Fibroblast of skin of left quadriceps (primary cell): ENCODE results near the gene MCTP2.
"Not testable (repeated sequence)": the region's sequence is repeated elsewhere in the genome, so short reads cannot be mapped to it uniquely, and the experiment has no call there.

ENCODE experiments used
- DNase-seq, 2 experiments: peaks; one replicate each; pipeline ENCODE4 v3.0.0-alpha.2; 2013; ENCODE audit warnings: low read depth in 2 of 2

Gene MCTP2

DNA sequence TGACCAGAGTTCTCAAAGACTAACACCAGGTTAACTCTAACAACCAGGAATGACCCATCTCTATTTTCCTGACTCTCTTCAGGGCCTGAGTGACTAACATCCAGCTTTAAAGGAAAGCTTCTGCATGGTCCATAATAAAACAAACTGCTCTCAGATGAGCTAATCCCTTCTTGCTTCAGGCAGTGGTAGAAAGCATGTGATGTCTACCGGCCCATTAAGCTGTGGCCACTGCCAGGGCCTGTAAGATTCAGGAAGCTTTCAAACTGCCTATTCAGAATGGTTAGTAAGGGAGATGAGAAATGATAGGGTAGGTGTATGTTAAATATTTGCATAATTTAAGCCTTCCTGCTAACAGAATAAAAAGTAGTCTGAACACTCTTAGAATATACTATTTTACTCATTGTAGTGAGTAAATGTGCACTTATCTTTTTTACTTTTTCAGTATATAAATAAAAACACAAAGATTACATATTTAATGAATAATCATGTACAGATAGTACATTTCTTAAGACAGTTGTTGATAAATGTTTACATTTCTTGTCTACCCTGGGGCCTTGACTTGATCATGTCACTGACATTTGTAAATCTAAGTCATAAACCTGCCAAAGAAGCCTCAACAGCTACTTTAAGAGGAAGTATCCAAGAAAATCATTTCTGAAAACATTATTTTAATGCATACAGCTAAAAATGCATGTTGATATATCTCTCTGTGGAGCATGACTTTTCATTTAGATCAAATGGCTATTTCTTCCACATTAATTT, 222.0 kb downstream of the MCTP2 start:
- DNase-seq: no peak

DNA sequence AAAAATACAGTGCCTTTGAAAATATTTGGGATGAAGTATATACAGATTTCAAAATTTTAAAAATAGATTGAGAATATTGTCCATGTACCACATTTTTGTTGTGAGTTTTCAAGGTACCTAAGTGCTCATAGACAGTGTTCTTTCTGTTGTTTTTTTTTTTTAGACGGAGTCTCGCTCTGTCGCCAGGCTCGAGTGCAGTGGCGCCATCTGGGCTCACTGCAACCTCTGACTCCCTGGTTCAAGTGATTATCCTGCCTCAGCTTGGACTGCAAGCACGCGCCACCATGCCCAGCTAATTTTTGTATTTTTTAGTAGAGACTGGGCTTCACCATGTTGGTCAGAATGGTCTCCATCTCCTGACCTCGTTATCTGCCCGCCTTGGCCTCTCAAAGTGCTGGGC, 223.9 kb downstream of the MCTP2 start:
- no peak for DNase-seq

DNA sequence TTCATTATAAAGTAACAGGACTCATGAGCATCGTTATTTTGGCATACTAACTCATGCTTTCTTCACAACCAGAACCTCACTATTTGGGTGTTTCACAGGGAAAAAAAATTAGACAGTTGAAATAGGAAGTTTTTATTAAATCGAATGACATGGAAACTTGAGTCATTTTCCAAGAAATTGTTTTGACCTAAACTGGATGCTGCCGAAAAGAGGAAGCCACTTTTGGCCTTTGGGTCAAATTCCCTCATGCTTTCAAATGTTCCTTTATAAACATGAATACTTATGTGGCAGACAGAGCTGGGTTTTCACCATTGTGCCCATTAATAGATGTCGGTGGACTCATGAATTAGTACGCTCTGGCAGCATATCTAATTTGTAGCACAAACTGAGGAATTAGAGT, 224.9 kb downstream of the MCTP2 start:
- DNase-seq: no peak

DNA sequence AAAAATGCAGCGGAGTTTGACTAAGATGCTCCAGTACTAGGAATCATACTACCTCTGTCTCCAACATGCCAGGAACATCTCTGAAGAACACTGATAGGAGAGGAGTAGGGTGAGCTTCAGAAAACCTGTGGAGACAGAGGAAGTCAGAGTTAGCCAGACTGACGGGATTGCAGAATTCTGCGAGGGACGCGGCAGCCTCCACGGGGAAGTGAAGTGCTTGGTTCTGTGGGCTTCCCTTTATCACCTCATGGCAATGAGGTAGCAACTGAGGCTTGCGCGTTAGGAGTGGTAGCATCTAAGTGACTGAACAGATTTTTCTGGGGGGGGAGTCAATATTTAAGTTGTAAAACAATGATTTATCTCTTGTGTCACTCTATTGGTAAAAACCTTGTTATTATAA, 226.3 kb downstream of the MCTP2 start:
- no peak for DNase-seq

DNA sequence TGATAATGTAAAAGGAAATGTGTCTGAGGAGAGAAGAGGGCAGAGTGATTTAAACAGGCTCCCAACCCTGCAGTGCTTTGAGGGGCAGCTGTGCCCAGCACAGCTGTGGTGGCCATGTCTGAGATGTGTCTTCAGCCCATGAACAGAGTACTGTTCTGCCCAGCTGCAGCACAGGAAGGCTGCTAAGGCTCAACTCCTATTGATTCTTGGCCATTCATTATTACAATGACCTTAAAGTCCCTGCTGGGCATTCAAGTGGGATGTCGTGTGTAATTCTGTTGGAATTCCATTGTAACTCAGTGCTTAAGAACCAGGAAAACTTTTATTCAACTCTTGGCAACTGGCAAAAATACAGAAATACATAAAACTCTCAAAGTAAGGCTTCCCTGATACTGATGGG, 229.3 kb downstream of the MCTP2 start:
- DNase-seq: no peak

DNA sequence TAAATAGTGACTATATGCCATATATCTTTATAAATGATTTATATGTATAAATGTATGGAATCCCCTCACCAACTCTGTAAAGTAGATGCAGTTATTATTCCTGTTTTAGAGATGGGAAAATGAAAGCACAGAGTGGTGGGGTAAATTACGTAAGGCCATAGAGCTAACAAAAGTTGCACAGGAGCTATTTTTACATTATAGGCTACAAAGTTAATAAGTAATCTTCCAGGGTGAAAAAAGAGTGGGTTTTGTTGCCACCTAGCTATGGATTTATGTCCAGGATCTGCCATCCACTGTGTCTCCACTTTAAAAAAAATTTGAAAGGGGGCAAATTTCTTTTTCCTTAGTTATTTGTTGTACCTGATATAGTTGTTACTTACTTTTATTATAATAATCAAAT, 235.7 kb downstream of the MCTP2 start:
- no peak for DNase-seq

DNA sequence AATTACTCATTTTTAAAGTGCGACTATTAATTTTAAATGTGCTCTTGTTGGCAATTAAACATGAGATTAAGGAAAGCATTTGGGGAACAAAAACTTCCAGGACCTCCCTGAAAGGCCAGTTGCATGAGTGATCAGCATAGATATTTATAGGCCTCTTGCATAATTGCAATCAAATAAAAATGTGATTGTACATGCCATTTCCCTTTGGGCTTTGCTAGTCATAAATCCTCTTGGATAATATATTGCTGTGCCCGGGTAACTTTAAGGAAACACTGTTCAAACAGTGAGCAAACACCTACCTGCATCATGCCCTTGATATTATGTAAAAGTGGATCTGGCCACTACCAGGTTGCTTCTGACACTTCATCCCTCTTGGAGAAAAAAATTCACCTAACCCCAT, 239.1 kb downstream of the MCTP2 start:
- DNase-seq: no peak

DNA sequence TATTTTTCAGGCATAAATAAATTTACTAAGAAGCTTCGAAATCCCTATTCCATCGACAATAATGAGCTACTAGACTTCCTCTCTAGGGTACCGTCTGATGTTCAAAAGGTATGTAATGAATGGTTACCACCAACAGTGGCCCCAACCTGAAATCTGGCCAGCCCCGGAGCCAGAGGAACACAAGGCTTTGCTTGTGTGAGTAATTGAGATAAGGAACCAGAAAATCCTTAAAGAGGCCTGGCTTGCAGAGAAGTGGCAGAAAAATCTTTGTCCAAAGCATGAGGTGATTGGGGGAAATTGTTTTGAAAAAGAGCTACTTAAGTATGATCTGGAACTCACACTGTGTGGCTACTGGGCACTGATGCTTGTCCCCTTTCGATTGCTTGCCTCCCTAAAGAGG, 245.3 kb downstream of the MCTP2 start:
- DNase-seq: no peak

DNA sequence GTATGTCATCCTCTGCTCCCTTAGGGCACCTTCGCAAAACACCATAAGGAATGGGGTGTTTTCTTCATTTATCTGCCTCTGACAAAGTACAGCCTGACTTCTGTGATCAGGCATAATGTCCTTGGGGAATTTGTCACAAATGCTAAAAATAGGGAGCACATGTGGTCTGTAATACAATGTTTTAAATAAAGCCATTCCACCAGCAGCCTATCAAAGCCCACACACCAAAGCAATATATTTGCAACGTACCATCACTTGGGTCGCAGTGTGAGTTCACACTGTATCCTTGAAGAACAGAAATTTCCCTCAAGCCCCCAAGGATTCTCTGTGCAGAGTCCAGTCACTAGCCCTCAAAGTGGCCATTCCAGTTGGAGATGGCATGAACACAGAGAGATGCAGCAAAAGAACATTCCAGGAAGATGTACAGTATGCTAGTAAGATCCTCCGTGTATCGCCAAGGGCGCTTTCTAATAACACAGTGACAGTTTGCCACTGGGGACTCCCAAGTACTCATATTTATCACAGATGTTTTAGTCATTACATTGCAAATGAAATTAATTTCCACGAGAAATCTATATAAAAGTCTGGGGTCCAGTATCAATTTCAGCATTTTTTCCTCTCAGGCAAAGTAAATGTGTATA, 246.7 kb downstream of the MCTP2 start:
- no peak for DNase-seq

DNA sequence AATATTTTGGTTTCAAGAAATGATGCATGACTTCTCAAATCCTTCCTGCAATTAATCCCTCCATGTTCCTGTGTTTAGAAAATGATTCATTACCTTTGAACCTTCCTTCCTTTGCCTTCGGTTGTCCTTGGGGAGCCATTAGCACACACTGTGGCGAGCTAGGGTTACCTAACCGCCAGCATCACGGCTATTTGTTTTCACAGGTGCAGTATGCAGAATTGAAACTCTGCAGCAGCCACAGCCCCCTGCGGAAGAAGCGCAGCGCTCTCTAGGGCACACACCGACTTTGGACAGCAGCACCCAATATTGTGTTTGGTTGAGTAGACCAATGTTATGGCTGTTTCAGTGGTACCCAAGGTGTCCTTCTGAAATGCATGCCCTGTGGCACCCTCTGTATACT, 247.4 kb downstream of the MCTP2 start:
- no peak for DNase-seq

DNA sequence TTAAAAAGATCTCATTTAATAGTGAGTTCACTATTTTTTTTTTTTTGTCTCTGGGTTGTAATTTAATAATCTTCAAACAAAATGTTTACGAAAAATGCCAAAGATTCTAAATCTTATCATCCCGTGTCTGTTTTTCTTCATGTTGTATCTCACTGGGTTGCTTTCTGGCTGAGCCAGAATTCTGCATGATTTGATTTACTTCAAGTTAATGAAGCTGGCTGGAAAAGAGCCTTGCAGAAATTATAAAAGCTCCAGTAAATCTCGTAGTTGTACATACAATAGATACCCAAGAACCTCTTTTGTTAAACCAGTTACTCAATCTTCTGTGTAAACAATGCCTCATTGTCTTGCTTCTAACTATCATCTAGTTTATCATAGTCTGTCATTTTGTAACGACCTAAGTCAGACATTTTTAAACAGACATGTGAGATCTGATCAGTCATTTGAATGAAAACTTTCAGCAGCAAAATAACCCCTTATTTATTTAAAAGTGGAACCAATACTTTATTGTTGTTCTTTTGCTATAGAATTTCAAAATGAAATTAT, 249.0 kb downstream of the MCTP2 start:
- DNase-seq: no peak

DNA sequence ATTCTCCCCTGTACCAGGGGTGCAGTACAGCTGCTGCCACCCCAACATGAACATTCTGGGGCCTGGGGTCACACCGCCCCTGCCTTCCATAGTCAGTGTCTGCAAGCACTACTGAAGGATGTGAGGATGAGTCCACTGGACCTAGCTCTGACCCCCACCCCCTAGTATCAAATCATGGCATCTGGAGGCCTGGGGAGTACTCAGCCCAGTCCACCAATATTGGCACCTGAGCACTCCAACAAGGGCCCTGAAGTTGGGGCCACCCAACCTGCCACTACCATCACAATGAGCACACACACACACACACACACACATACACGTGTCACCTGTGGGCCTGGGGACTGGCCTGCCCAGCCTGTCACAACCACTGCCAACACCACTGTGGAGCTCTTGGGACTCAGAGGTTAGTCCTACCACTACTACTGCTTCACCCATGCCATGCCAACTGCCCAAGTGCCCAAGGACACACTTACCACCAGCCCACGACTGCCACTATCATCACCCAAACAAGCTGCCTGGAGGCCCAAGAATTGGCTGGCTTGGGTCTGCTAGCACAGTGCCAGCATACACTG, 253.9 kb downstream of the MCTP2 start:
- no peak for DNase-seq

DNA sequence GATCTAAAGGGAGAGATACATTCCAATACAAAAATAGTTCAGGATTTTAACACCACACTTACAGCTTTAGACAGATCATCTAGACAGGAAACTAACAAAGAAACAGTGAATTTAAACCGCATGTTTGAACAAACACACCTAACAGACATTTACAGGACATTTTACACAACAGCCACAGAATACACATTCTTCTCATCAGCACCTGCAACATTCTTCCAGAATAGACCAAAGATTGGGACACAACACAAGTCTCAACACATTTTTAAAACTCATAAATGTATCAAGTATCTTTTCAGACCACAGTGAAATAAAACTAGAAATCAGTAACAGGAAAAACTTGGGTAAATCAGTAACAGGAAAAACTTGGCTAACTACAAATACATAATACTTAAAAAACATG, 256.3 kb downstream of the MCTP2 start:
- no peak for DNase-seq

DNA sequence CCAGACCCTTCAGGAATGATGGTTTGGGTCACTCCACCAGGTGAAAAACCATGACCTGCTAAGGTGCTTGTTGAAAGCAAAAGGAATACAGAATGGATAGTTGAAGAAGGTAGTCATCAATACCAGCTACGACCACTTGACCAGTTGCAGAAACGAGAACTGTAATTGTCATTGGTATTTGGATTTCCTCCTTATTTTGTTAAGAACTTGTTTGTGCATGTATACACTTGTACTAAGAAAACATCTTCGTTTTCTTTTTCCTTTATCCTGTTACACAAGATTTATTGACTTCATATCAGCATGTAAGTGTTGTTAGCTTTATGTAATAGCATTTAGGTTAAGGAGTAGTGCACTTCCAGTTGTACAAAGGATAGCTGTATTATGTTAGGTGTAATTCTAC, 261.8 kb downstream of the MCTP2 start:
- DNase-seq: no peak

DNA sequence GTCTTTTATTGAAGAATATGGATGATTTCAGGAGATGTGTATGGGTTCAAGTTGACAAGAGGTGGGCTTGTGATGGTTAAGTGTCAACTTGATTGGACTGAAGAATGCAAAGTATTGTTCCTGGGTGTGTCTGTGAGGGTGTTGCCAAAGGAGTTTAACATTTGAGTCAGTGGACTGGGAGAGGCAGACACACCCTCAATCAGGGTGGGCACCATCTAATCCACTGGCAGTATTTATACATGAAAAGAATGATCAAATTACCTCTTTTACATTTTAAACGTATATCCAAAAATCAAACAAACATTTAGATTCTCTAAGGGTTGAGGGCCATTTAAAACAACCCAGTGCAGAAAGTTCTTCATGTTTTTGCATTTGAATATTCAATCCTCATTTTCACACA, 262.2 kb downstream of the MCTP2 start:
- not testable (repeated sequence) for DNase-seq

DNA sequence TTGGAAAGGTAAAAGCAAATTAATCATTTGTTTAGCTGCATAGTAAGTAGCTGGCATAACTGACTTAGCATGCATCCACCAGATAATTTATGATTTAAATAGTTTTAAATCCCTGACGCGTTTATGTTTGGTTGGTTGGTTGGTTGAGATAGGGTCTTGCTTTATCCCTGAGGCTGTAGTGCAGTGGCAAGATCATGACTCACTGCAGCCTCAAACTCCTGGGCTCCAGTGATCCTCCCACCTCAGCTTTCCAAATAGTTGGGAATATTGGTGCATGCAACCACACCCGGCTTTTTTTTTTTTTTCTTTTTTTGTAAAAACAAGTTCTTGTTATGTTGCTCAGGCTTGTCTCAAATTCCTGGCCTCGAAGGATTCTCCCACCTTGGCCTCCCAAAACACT, 263.4 kb downstream of the MCTP2 start:
- no peak for DNase-seq

DNA sequence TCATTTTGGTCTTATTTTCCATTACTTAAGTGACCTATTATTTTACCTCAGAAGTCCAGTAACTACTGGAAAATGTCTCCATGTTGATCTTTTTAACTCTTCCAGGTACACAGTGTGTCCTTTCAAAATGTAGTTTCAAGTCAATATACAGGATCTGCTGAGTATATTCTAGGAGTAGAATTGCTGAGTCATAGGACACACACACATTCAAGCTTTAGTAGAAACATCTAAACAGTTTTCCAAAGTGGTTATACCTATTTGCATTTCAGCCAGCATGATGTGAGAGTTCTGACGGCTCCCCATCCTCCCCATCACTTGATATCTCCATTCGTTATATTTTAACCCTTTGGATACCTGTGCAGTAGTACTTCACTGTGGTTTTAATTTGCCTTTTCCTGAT, 271.9 kb downstream of the MCTP2 start:
- no peak for DNase-seq

DNA sequence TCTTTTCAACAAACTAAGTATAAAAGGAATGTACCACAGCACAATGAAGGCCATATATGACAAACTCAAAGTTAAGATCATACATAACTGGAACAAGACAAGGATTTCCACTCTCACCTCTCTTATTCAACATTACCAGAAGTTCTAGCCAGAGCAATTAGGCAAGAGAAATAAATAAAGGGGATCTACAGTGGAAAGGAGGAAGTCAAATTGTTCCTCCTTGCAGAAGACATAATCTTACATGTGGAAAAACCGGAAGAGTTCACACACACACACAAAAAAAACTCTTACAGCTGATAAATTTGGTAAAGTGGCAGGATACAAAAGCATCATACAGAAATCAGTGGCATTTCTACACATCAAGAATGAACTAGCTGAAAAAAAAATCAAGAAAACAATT, 277.9 kb downstream of the MCTP2 start:
- DNase-seq: no peak

DNA sequence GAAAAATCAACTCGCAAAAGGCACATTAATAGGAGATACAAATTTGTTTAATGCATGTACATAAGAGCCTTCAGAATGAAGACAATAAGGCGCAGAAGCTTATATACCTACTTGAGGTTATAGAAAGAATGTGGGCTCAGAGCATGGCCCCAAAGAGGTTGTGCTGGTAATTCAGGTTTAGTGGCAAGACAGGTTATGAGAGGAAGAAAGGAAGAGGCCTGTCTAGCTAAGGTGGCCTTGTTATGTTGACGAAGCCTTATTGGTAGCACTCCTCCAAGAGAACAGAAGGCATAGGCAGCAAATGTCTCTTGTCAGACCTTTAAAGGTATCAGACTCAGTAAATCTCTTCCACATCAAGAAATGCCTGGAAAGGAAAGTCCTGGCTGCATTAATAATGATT, 290.8 kb downstream of the MCTP2 start:
- DNase-seq: no peak

DNA sequence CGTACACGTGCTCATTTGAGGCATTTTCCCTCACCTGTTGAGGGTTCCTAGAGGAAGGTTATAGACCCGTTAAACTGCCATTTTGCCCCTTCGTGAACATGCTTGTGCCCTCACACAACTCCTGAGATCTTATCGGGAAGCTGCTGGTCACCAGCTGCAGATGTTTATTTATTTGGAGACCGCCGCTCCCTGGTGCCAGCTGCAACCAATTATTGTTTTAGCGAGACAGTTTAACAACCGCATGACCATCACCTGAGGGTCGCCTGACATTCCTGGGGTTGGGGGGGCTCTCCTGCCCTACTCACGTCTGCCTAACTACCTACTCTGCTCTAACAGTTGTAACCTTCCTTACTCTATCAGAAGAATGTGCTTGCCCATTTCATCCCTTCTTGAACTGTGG, 292.5 kb downstream of the MCTP2 start:
- DNase-seq: no peak

DNA sequence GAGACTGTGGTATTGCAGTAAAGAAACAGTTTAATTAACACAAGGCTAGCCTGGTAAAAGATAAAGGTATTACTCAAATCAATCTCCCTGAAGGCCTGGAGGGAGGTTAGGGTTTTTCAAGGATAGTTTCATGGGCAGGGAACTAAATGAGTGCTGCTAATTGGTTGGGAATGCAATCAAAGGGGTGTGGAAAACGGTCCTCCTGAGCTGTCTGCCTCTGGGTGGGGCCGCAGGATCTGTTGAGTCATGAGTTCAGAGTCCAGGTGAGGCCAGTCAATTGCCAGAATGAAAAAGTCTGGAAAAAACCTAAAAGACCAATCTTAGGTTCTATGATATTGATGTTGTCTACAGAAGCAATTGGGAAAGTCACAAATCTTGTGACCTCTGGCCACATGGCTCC, 293.2 kb downstream of the MCTP2 start:
- DNase-seq: no peak

DNA sequence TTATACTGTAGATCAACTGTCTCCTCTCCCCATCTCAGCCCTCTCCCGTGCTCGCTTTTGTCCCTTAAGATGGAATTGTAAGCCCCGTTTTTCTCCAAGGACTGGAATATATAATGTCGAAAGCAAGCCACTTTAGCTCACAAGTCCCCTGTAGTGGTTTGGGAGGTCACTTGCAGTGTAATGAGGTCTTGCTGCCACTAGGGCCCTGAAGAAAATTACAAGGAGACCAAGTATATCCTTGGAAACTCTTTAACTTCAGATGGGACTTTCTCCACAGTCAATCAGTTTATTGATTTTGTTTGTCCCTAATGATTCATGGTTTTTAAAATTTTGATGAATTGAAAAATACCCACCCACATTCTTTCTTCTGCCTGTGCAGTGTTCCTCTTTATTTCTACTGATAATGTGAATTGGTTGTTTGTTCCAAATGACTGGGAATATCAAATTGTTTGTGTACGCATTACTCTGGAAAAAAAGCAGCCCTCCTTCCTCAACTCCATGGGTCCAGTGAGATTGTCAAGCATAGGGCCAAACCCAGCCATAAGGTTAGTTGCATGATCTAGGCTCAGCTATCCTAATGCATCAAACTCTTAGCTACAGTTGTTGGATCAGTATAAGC, 294.8 kb downstream of the MCTP2 start:
- DNase-seq: no peak

DNA sequence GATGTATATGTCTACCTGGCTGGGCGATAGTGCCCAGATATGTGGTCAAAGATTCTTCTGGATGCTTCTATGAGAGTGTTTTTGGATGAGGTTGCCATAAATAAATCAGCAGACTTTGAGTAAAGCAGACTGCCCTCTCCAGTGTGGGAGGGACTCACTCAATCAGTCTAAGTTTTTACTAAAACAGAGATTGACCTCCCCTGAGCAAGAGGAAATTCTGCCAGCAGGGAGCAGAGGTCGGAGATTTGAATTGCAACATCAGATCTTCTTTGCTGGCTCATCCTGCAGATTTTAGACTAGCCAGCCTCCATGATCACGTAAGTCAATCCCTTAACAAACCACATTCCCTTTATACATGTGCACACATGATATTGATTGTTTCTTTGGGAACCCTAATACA, 300.9 kb downstream of the MCTP2 start:
- no peak for DNase-seq
